GM23338 (cell line): ENCODE results near the gene NSL1.
"Not testable (repeated sequence)": the region's sequence is repeated elsewhere in the genome, so short reads cannot be mapped to it uniquely, and the experiment has no call there.

Experiments
- CREB1 ChIP-seq: fragments of 250-450 bp; sonication (Bioruptor Pico); IDR thresholded peaks from 2 replicates; pipeline ENCODE4 v1.5.0; 2020; ENCODE audit warnings: low read depth, mild to moderate bottlenecking, moderate library complexity
- CTCF ChIP-seq, 2 experiments: fragments of 200-600 bp in 1 of 2; sonication (generic) in 1 of 2; conservative IDR thresholded peaks; 2 replicates each; pipeline versions ENCODE4 v1.5.1 to v1.6.1; 2016 to 2017; ENCODE audit warnings: antibody characterized with exemption in 2 of 2, low read depth in 2 of 2, mild to moderate bottlenecking in 2 of 2, moderate library complexity in 1 of 2
- ETS1 ChIP-seq: IDR thresholded peaks from 2 replicates; pipeline ENCODE4 v1.6.1; 2016; ENCODE audit warnings: antibody characterized with exemption
- EZH2 ChIP-seq: fragments of 200-600 bp; sonication (generic); IDR thresholded peaks from one replicate; pipeline ENCODE4 v1.8.0; 2017; ENCODE audit warnings: antibody characterized with exemption, mild to moderate bottlenecking, low read depth; ENCODE audit not compliant: unreplicated experiment
- EZH2phosphoT487 ChIP-seq: fragments of 200-600 bp; sonication (generic); IDR thresholded peaks from one replicate; pipeline ENCODE4 v1.8.1; 2018; ENCODE audit warnings: antibody characterized with exemption; ENCODE audit not compliant: unreplicated experiment
- POLR2AphosphoS5 ChIP-seq: IDR thresholded peaks from 2 replicates; pipeline ENCODE4 v1.6.1; 2016; ENCODE audit warnings: antibody characterized with exemption, low read depth
- REST ChIP-seq: IDR thresholded peaks from one replicate; pipeline ENCODE4 v1.6.1; 2018; ENCODE audit warnings: antibody characterized with exemption; ENCODE audit not compliant: unreplicated experiment

GRCh38 chr1:212833211-212834207 lies 41.9 kb upstream of the NSL1 start:
- TF ChIP-seq EZH2phosphoT487; CTCF (conservative IDR thresholded peaks at IDR 0.05; ENCODE audit: low read depth in 2 of 2); REST; POLR2AphosphoS5; EZH2; CREB1 (CRISPR knock-in tag); ETS1: not testable (repeated sequence)
